Activated naive CD4-positive, alpha-beta T cell (primary cell): ENCODE results near the gene KCTD1.
"Not testable (repeated sequence)": the region's sequence is repeated elsewhere in the genome, so short reads cannot be mapped to it uniquely, and the experiment has no call there.

Source experiments
- DNase-seq, 4 experiments: peaks; one replicate each; lab custom pipeline; 2025; lab: John Stamatoyannopoulos, UW

The KCTD1 gene

DNA sequence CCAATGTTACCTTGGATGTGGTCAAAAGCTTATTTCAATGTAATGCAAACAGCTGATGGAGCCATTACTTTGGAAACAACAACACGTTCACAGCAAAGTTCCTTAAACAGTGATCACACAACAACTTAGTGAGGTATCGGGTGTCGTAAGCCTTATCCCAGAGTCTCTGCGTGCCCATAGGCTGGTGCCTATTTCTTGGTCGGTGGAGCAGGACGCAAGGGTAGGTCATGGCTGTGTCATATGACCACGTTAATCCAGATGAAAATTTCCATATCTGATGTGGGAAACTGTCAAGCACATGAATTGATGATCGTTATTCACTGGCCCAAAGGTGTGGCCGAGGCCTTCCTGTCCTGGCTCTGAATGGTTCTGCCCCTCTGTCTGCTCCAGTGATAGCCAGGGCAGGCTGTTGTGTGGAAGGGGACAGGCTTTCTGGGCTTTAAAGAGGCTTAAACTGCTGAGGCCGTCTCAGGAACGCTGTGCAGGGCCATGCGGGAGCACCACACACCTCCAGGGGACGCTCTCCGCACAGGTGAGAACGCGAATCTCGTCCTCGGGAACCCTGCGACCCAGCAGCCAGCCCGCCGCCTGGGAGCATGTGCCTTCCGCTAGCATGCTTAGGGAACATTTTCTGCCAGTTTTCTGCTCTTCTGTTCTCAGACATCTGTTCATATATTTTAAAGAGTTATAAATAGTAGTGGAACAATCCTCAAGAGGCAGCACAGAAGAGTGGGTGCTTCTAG lies 90.6 kb downstream of the KCTD1 start:
- DNase-seq = no peak

DNA sequence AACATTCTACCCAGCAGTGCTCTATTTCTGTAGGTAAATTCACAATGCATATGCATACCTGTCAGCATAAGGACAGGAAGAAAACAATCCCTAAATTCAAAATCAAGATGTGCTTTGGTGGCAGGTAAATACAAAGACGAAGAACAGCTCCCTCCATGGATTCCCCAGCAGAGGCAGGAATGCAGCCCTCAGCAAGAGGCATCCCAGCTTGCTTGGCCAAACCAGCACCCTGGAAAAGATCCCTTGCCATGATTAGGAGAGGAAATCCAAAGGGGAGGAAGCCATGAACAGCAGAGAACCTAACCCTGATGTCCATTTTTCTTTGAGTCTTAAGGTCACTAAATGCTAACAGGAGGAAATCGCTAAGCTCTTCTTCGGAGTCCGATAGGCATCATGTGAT lies 91.2 kb downstream of the KCTD1 start:
- DNase-seq = no peak

- no peak for DNase-seq
These were observed 92.3 kb downstream of the KCTD1 start for GRCh38 chr18:26456070-26456491.

GRCh38 chr18:26455639-26456038 lies 92.7 kb downstream of the KCTD1 start:
- no peak for DNase-seq

DNA sequence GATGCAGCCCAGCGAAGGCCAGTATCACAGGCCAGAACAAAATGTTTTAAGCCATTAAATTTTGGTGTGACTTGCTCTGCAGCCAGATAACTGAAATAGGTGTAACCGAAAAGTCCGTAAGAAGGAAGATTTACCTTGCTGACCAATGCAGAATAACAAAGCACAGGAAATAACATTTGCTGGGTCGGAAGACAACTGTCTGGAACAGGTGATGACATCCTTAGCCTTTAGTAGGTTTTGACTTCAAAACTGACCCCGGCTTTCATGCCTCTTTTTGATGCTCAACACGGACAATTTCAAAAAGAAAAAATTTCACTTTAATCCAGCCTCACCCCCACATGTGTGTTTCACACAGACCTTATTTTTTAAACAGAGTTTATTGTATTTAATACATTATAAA lies 93.7 kb downstream of the KCTD1 start:
- no peak for DNase-seq

GRCh38 chr18:26454192-26454591 lies 94.2 kb downstream of the KCTD1 start:
- DNase-seq = no peak

GRCh38 chr18:26453386-26453901 lies 94.9 kb downstream of the KCTD1 start:
- no peak for DNase-seq

DNA sequence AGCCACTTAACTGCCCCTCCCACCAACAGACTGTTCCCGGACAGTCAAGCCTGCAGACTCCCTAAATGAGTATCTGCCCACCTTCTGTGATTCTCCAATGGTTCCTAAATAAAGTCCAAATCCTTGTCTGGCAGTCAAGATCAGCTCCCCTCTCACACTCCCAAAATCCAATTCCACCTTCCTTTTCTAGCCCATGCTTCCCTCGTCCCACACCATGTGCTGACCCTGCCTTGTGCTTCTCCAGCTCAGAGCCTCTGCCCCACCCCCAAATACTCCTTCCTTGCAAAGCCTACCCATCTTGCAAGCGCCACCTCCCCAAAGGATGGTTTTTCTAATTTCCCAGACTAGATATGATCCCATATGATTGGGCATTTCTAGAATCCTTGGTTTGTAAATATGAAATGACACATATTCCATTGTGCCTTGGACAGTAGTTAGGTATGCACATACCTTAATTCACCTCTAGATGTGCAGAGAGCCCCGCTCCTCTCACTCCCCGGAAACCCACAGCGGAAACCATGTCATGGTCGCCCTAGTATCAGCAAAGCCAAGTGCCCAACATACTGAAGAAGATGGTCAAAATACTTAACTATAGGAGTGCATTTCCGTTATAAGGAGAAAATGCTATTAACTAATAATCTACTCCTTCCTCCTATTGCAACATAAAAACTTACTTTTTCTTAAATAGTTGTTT lies 97.2 kb downstream of the KCTD1 start:
- no peak for DNase-seq

DNA sequence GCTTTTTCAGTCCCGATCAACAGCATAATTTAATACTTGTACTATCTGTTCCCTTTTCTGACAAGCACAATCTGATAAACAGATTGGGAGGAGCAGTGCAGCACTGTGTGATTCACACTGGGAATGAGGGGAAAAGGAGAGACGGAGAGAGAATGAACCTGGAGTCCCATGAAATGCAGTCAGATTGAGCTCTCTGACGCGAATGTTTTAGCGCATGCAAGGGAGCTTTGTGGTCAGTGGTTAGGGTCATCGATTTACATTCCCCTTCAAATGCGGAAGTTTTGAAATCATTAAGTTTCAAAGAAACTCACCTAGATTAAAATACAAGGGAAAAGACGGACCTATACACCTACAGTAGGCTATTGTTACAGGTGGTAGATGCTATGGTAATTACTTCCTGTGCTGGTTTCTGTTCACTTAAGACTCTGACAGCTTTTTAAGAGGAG lies 99.6 kb downstream of the KCTD1 start:
- no peak for DNase-seq

GRCh38 chr18:26443853-26444252 lies 104.5 kb downstream of the KCTD1 start:
- no peak for DNase-seq

- no peak for DNase-seq
These were observed 106.2 kb downstream of the KCTD1 start for GRCh38 chr18:26442126-26442525.

DNA sequence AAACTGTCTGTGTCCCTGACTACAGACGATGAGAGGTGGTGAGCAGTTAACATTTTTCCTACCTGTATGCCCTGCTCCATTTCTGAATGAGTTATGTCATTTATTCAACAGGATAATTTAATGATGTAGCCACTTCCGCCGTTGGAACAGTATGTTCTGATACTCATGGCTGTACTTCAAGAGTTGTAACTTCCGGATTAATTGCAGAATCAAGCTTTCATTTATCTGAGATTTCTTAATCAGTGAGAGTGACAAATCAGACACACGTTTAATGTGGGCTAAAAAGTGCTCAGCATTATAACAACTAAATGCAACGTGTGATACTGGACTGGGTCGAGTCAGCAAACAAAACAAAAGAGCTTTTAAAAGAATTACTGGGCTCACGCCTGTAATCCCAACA lies 107.7 kb downstream of the KCTD1 start:
- no peak for DNase-seq

- no peak for DNase-seq
These were observed 108.8 kb downstream of the KCTD1 start for GRCh38 chr18:26439537-26439936.

GRCh38 chr18:26438980-26439379 lies 109.4 kb downstream of the KCTD1 start:
- DNase-seq = no peak

GRCh38 chr18:26437634-26438033 lies 110.7 kb downstream of the KCTD1 start:
- DNase-seq = not testable (repeated sequence)

DNA sequence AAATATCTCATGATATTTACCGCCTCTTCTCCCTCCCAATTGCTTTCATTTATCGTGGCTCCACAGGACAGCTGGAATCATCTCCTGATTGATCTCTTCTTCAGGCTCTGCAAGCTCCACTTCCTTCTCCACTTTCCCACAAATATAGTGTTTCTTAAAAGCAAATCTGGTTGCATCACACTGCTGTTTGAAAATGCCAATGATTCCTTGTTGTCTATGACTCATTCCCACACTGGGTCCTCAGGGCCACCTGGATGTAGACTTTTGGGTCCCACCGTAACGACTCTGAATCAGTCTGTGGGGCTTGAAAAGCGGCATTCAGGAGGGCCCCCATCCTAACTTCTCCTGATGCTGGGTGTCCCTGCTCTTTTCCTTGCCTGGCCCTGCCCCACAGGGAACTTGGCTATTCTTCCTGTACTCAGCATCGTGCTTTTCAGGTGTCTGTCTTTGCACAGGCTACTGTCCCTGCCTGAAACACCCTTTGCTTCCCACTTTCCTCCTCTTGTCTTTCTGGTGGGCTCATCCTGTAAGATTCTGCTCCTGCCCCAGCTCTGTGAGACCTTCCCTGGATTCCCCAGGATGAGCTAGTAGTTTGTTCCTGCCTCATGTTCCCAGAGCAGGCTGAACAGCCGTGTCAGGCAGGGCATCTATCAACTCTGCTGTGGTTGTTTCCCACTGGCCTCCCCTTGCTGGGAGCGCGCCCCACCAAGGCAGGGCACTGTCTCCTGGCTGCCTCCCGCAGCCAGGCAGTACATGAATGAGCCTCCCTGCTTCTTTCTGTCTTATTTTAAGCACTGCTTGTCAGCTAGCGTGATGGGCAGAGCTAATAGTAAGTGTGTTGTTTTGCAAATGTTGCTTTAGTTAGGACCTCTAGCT lies 111.9 kb downstream of the KCTD1 start:
- no peak for DNase-seq

- DNase-seq = no peak
These were observed 112.8 kb downstream of the KCTD1 start for GRCh38 chr18:26435415-26436095.

- no peak for DNase-seq
These were observed 113.5 kb downstream of the KCTD1 start for GRCh38 chr18:26434887-26435286.

DNA sequence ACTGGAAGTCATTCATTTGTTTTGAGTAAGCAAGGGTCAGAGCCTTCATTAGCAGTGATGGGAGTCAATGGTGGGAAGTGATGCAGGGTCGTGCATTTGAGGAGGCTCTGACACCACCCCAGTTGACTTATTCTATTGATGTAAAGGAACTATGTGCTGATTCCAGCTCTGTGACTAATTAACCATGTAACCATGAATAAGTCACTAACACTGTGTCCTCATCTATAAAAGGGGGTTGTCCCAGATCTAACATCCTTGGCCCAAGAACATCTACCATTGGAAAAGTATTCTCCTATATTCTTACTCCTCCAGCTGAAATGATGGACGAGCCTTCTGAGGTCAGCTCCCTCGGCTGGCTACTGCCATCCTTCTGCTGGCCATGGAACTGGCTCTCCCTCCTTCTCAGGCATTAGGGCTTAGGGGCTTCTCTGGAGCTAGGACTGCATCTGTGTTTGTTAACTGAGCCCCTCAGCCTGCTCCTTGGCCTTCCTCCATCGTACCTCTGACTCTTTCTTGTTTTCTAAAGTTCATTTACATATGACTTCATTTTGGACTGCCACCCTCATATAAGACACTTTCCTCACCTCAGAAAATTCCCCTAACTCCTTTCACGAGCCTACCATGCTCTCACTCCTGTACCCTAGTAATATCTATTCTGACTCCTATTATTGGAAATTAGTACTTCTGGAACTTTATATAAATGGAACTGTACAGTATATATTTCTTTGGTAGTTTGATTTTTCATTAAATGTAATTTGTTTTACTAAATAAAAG lies 115.5 kb downstream of the KCTD1 start:
- DNase-seq = no peak

DNA sequence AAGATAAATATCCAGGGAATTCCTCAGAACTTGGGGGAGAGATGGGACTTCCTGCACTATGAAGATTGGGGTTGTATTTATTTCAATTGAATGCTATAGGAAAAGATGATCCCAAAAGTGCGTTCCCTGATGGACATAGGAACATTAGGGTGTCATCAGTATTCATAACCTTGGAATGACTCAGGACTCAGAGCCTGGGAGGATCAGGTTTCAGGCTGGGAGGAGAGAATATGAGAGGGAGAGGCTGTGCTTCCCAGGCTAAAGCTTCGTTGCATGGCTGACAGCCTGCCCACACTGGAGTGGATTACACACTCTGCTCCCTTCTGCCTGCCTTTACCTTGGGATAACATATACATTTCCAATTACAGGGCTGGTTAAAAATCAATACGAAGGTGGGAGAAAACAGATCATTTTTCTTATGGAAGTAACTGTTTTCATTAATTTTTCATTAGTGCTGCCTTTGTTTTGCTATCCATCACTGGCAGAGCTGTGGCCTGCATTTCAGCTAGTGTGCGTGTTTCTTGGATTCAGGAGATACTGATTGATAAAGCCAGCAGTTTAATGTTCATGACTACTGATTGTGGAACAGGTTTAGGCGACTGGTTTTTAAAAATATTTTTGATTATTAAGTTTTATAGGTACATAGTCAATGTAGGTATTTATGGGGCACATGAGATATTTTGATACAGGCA lies 118.7 kb downstream of the KCTD1 start:
- DNase-seq = no peak
